GM18870 (cell line): ENCODE data around the gene BPIFA1.

Experiments used
- ATAC-seq: cut with Tn5 transposase; IDR thresholded peaks from one replicate; pipeline ENCODE4 v1.9.1; 2021; ENCODE audit warnings: moderate library complexity; ENCODE audit not compliant: unreplicated experiment

The BPIFA1 gene

DNA sequence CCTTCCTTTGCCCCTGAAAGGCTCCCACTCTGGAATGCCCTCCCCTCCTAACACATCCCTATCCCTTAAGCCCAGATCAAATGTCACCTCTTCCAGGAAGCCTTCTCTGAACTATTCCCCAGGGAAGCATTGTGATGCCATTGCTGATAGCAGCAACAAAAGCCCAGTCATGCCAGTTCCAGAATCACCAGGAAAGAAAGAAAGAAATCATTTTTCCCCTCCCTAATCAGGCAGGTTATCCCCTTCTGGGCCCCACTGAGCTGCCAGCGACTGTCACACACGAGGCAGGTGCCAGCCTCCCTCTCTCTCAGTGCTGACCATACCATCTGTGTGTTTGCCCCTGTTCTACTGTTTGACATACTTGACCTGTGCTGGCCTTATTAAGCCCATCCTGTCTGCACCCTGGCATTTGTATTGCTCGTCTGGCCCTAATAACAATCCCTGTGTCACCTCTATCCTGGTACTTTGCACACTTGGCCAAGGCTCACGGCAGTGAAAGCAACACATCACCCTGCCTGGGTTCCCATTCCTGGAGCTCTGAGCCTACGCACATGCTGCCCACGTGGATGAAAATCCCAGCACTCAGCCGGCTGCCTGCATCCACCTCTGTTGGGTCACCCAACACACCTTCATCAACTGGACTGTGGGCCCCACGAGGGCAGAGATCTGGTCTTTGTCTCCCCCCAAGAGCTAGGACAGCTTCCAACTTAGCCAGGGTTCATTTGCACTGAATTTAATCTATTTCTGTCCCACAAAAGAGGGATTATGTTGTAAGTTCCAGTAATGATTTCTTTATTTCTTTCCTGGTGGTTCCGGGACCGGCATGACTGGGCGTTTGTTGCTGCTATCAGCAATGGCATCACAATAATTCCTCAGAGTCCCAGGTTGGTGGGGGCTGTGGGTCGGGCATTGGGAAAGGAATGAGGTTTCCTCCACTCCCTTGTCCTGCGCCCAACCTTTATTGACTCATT is 42.0 kb downstream of the BPIFA1 start:
- no peak for ATAC-seq

DNA sequence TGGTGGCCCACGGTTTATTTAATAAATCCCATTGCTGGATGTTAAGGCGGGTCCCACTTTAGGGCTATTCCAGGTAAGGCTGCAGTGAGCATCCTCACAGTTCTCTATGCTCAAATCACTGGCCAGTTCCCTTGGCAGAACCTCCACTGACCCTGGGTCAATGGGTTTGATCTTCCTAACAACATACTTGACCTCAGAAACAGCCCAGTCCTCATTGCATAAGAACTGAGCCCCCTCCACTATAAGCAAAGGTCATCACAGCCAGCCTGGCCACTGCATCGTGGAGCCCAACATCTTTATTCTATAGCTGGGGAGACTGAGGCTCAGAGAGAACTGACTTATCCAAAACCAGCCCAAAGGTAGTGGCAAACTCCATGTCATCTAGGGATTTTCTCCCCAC is 42.9 kb downstream of the BPIFA1 start:
- ATAC-seq = no peak

DNA sequence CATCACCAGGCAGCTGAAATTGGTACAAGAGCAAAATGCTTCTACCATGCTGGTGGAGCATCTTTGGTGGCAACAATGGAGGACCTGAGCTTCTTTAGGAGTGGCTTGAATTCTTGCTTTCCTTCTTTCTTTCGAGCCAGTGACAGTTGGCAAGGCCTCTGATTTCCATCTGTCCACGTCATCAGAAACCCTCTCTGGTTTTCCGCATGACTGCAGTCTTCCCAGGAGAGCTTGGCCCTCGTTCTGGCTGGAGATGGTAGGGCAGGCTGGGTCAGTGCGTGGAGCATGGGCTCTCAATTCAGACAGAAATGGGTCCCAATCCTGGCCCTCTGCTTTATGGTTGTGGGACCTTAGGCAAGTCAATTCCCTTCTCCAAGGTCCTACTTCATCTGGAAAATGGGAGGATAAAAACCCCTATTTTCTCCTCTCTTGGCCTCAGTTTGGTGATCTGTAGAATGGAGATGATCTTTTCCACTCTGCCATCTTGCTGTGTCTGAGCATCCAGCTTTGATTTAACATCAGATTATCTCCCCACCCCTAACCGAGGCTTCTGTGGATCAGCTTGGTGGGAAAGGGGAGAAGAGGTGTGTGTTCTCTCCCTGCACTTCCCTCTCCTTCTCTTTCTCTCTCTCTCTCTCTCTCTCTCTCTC is 43.6 kb downstream of the BPIFA1 start:
- ATAC-seq = no peak

- ATAC-seq = no peak
Measured at GRCh38 chr20:33280000-33280680, 44.3 kb downstream of the BPIFA1 start.

DNA sequence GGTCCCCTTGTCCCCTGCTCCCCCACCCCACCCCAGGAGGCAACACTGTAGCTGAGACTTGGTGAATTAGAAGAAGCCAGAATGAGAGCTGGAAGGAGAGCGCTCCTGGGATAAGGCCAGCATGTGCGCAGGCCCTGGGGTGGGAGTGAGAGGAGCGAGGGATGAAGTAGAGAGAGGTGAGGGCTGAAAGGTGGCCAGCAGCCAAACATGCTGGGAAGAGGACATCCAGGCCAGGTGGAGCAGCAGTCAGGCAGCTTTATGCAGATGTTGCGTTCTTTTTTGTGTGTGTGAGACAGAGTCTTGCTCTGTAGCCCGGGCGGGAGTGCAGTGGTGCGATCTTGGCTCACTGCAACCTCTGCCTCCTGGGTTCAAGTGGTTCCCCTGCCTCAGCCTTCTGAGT is 45.0 kb downstream of the BPIFA1 start:
- no peak for ATAC-seq

- ATAC-seq = no peak
Measured at GRCh38 chr20:33281550-33282146, 45.9 kb downstream of the BPIFA1 start.

- ATAC-seq = no peak
Measured at GRCh38 chr20:33282196-33282934, 46.6 kb downstream of the BPIFA1 start.

GRCh38 chr20:33282991-33283555 is 47.3 kb downstream of the BPIFA1 start, which contains the start of gene BPIFB1:
Gene BPIFB1, plus strand, starts transcription at chr20:33283214. Its CDS starts 2,860 bp downstream, at chr20:33286074.
- ATAC-seq = no peak

- no peak for ATAC-seq
Measured at GRCh38 chr20:33284284-33284683, 48.5 kb downstream of the BPIFA1 start.

GRCh38 chr20:33284937-33285336 is 49.1 kb downstream of the BPIFA1 start:
- ATAC-seq = no peak

DNA sequence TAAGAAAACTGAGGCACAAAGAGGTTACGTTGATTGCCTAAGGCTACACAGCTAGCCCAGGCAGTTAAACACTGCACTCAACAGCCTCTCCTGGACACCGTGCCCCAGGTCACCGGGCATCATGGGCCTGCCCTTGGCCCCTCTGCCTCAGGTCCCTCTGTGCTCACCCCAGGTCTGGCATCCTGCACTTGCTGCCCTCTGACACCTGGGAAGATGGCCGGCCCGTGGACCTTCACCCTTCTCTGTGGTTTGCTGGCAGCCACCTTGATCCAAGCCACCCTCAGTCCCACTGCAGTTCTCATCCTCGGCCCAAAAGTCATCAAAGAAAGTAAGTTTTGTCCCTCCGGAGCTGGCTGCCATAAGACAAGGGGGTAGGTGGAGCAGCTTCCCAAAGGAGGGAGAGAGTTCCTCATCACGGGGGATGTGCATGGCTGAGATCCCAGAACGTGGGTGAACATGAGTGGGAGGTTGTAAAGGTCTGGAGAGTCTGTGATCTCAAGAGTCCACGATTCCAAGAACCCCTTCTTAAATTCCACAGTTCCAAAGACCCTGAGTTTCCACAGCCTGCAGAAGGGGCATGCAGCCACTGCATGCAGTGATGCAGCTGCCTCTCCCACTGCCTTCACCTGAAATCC is 50.2 kb downstream of the BPIFA1 start:
- no peak for ATAC-seq

DNA sequence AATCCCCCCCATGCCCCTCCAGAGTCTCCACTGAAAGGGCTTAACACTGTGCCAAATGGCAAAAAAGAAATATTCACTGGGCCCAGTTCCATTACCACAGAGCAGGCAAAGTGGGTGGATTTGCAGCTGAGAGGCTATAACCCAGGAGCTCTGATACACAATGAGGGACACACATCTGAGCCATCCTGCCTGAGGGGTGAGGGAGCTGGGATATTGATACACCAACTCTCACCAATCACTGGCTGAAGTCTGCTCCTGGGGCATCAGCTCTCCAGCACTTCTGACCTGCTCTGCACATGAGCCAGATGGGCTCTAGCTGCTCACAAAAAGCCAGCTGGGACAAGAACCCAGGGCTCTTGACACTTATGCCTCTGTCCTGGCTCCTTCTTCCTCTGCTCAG is 52.1 kb downstream of the BPIFA1 start:
- no peak for ATAC-seq

DNA sequence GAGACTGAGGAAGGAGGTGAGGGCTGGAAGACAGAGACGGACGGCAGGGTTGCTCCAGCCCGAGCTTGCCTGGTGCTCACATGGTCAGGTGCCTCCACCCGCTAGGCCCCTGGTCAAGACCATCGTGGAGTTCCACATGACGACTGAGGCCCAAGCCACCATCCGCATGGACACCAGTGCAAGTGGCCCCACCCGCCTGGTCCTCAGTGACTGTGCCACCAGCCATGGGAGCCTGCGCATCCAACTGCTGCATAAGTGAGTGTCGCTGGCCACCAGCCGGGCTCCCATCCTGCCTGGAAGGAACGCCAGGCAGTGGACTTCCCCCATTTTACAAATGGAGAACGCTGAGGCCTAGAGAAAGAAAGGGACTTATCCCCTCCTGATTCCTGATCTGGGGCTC is 55.1 kb downstream of the BPIFA1 start:
- ATAC-seq = no peak

DNA sequence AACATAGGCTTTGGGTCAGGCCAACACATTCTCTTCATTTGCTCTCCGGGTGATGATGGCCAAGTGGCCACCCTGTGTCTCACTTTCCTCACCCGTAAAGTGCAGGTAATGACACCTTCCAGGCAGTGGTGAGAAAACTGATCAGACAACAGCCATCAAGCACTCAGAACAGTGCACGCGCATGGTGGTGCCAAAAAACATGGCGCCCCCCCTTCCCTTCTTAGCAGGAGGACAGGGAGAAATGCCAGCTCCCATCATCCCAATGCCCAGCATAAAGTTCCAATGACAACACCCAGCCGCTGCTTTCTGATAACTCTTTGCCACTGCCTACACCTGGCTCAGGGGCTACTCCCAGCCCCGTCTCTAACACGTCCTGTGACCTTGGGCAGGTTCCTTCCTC is 55.6 kb downstream of the BPIFA1 start:
- ATAC-seq = no peak

- ATAC-seq = no peak
Measured at GRCh38 chr20:33291830-33292355, 56.1 kb downstream of the BPIFA1 start.
